Erythroblast (primary cell): ENCODE results near the gene ATXN2.

Experiments used
- GATA1 ChIP-seq: IDR thresholded peaks from 2 replicates; pipeline ENCODE4 v1.6.1; 2011; ENCODE audit warnings: low read depth, mild to moderate bottlenecking, control low read depth, low read length, moderate library complexity
- POLR2A ChIP-seq: IDR thresholded peaks from 2 replicates; pipeline ENCODE4 v1.6.1; 2011; ENCODE audit warnings: mild to moderate bottlenecking, low read length

- TF ChIP-seq POLR2A (no peak), GATA1 (no peak)
Measured at GRCh38 chr12:111578276-111578970, 20.7 kb downstream of the ATXN2 start.
